RWPE2 (cell line): Measurements from ENCODE around the gene FRY.

Source experiments
- ATAC-seq: fragments of 200-7000 bp; cut with Tn5 transposase; 3 replicates; pipeline ENCODE4 v1.9.1; 2021; ENCODE audit warnings: low read depth
- DNase-seq: peaks from one replicate; pipeline ENCODE4 v3.0.0-alpha.2; 2020; ENCODE audit warnings: low spot score
- H3K27ac ChIP-seq: fragments of 450-650 bp; 2 replicates; pipeline ENCODE4 v1.5.1; 2017; ENCODE audit warnings: mild to moderate bottlenecking; ENCODE audit not compliant: poor library complexity, severe bottlenecking
- H3K27me3 ChIP-seq: fragments of 250-450 bp; sonication (Bioruptor Pico); 2 replicates; pipeline ENCODE4 v1.5.1; 2021; ENCODE audit warnings: mild to moderate bottlenecking, moderate library complexity; ENCODE audit not compliant: insufficient read depth, poor library complexity, severe bottlenecking
- H3K36me3 ChIP-seq: fragments of 250-450 bp; sonication (Bioruptor Pico); 2 replicates; pipeline ENCODE4 v1.5.1; 2020; ENCODE audit warnings: low read depth, mild to moderate bottlenecking, moderate library complexity
- H3K4me1 ChIP-seq: fragments of 250-450 bp; sonication (Bioruptor Pico); 2 replicates; pipeline ENCODE4 v1.5.1; 2021; ENCODE audit warnings: mild to moderate bottlenecking, moderate library complexity; ENCODE audit not compliant: insufficient read depth, poor library complexity, severe bottlenecking
- H3K4me3 ChIP-seq: fragments of 250-450 bp; sonication (Bioruptor Pico); 2 replicates; pipeline ENCODE4 v1.5.1; 2021; ENCODE audit warnings: mild to moderate bottlenecking, moderate library complexity; ENCODE audit not compliant: severe bottlenecking
- H3K9me3 ChIP-seq: fragments of 250-450 bp; sonication (Bioruptor Pico); 2 replicates; pipeline ENCODE4 v1.5.1; 2021; ENCODE audit warnings: mild to moderate bottlenecking, moderate library complexity; ENCODE audit not compliant: severe bottlenecking
- CTCF ChIP-seq: fragments of 450-650 bp; IDR thresholded peaks from one replicate; pipeline ENCODE4 v1.5.1; 2017; ENCODE audit warnings: mild to moderate bottlenecking, moderate library complexity; ENCODE audit not compliant: poor library complexity, severe bottlenecking

FRY gene

GRCh38 chr13:32045982-32046785 lies 14.6 kb downstream of the FRY start:
- Histone ChIP-seq H3K4me1 (no peaks in the 10 kb centered on the region), H3K36me3 (no peaks in the 10 kb centered on the region), H3K27me3 (no peaks in the 10 kb centered on the region), H3K9me3 (no peaks in the 10 kb centered on the region), H3K27ac (no peak overlapping the region), H3K4me3 (no peak overlapping the region)
- no peak for TF ChIP-seq CTCF
- DNase-seq (no peak), ATAC-seq (no peak)

GRCh38 chr13:32047088-32047487 lies 15.5 kb downstream of the FRY start:
- ATAC-seq (no peak), DNase-seq (no peak)
- Histone ChIP-seq H3K4me3 (no peak overlapping the region), H3K9me3 (no peaks in the 10 kb centered on the region), H3K36me3 (no peaks in the 10 kb centered on the region), H3K27me3 (no peaks in the 10 kb centered on the region), H3K27ac (no peak overlapping the region), H3K4me1 (no peaks in the 10 kb centered on the region)
- no peak for TF ChIP-seq CTCF

- TF ChIP-seq CTCF: no peak
- DNase-seq (no peak), ATAC-seq (no peak)
- H3K27me3 ChIP-seq: no peaks in the 10 kb centered on the region
- H3K9me3 ChIP-seq: no peaks in the 10 kb centered on the region
- no peak overlapping the region for H3K27ac ChIP-seq
- no peaks in the 10 kb centered on the region for H3K4me1 ChIP-seq
- no peak overlapping the region for H3K4me3 ChIP-seq
- H3K36me3 ChIP-seq: no peaks in the 10 kb centered on the region
Observed at GRCh38 chr13:32047793-32048192, 16.2 kb downstream of the FRY start.

GRCh38 chr13:32048816-32049215 lies 17.2 kb downstream of the FRY start:
- Histone ChIP-seq H3K9me3 (no peaks in the 10 kb centered on the region), H3K27ac (no peak overlapping the region), H3K4me3 (no peak overlapping the region), H3K4me1 (no peaks in the 10 kb centered on the region), H3K36me3 (no peaks in the 10 kb centered on the region), H3K27me3 (no peaks in the 10 kb centered on the region)
- ATAC-seq (peak; percentile 17; the same call in 1 of the 3 replicates), DNase-seq (no peak)
- no peak for TF ChIP-seq CTCF

- ATAC-seq (no peak), DNase-seq (no peak)
- Histone ChIP-seq H3K4me1 (no peaks in the 10 kb centered on the region), H3K36me3 (no peaks in the 10 kb centered on the region), H3K9me3 (no peaks in the 10 kb centered on the region), H3K27me3 (no peaks in the 10 kb centered on the region), H3K27ac (no peak overlapping the region), H3K4me3 (no peak overlapping the region)
- TF ChIP-seq CTCF: no peak
Observed at GRCh38 chr13:32051156-32051555, 19.6 kb downstream of the FRY start.
